Measurements from ENCODE around the gene SLC28A3. TPM values are rescaled to one million over a fixed set of nuclear protein-coding genes. Genes with fewer than 3 reads are reported as not detected.

Gene SLC28A3
- total RNA-seq, 2 experiments from 2014 or later, result 0.23 to 0.31 TPM

DNA sequence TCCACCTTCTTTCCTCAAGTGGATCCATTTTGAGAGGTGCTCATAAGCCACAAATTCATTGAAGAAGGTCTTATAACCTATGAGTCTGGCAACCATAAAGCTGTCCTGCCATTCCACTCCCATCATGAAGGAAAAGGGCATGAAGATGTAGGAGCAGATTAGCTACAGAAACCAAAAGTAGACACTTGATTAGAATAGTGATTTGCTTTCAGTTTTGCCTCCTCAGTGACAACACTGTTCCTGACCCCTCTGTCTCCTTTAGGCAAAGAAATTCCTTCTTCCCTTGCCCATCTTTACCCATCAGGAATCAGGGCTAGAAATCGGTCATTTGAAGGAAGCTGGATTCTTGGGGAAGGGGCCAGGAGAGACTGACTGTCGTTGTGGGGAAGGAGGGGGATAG, 55.2 kb downstream of the SLC28A3 start:
- TF ChIP-seq, protein P1, sequence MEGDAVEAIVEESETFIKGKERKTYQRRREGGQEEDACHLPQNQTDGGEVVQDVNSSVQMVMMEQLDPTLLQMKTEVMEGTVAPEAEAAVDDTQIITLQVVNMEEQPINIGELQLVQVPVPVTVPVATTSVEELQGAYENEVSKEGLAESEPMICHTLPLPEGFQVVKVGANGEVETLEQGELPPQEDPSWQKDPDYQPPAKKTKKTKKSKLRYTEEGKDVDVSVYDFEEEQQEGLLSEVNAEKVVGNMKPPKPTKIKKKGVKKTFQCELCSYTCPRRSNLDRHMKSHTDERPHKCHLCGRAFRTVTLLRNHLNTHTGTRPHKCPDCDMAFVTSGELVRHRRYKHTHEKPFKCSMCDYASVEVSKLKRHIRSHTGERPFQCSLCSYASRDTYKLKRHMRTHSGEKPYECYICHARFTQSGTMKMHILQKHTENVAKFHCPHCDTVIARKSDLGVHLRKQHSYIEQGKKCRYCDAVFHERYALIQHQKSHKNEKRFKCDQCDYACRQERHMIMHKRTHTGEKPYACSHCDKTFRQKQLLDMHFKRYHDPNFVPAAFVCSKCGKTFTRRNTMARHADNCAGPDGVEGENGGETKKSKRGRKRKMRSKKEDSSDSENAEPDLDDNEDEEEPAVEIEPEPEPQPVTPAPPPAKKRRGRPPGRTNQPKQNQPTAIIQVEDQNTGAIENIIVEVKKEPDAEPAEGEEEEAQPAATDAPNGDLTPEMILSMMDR (IDR thresholded peaks at IDR 0.05), result no peak
- intact Hi-C loops (cut with micrococcal nuclease), result no loop called here
- Mint-ChIP-seq H3K4me3 (no peak overlapping the region), H3K27me3 (peaks cover 5% of the 10 kb centered on the region), H3K4me1 (ENCODE audit: low read depth) (peaks cover 12% of the 10 kb centered on the region), H3K27ac (no peak overlapping the region), H3K9me3 (no peaks in the 10 kb centered on the region), H3K36me3 (ENCODE audit: low read depth) (no peaks in the 10 kb centered on the region)
- POLR2A ChIA-PET, result interaction anchor here (1.4 to 2.5 kb wide), 4 partner anchors 10 to 270 kb away, joined by 3 to 15 read pairs (median 4); no protein-coding TSS in a partner anchor
- CTCF ChIA-PET, result interaction anchor here (0.7 to 3.4 kb wide), 9 partner anchors 10 to 365 kb away, joined by 3 to 19 read pairs (median 3); partner anchors contain the start of gene KIF27
- no peak for ATAC-seq
- DNase-seq, result no peak

- POLR2A ChIA-PET, result interaction anchor here (2.5 kb wide), 1 partner anchor 11 kb away, joined by 15 read pairs; no protein-coding TSS in a partner anchor
- intact Hi-C loops (cut with micrococcal nuclease), result no loop called here
- H3K36me3 Mint-ChIP-seq (ENCODE audit: low read depth), result no peaks in the 10 kb centered on the region
- H3K4me1 Mint-ChIP-seq (ENCODE audit: low read depth), result peaks cover 12% of the 10 kb centered on the region
- no peak overlapping the region for H3K4me3 Mint-ChIP-seq
- H3K27ac Mint-ChIP-seq, result no peak overlapping the region
- ATAC-seq, result no peak
- CTCF ChIA-PET, result interaction anchor here (0.9 to 1.8 kb wide), 5 partner anchors 10 to 110 kb away, joined by 3 to 6 read pairs (median 5); no protein-coding TSS in a partner anchor
- H3K27me3 Mint-ChIP-seq, result peaks cover 4% of the 10 kb centered on the region
- TF ChIP-seq, protein P1 (IDR thresholded peaks at IDR 0.05), result no peak
- H3K9me3 Mint-ChIP-seq, result no peaks in the 10 kb centered on the region
- no peak for DNase-seq
Observed at GRCh38 chr9:84283946-84284345, 56.6 kb downstream of the SLC28A3 start.

DNA sequence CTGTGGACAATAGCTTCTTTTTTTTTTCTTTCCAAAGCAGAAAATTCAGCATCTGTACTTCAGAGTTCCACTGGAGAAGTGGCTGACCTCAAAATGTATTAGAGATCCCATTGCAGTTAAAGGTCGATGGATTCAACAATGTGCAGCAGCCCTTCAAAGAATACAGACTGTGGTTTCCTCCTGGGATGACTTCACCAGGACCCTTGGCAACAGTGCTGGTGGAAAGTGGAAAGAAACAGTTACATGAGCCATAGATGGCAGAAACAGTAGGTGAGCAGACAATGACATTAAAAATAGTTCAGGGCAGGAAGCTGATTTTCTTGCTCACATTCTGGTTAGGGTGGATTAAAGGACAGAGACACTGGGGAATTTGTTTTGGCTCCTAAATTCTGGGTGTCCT, 62.4 kb downstream of the SLC28A3 start:
- ATAC-seq, result no peak
- TF ChIP-seq, protein P1 (IDR thresholded peaks at IDR 0.05), result no peak
- DNase-seq, result no peak
- Mint-ChIP-seq H3K27ac (no peak overlapping the region), H3K9me3 (no peaks in the 10 kb centered on the region), H3K27me3 (peaks cover 20% of the 10 kb centered on the region), H3K4me3 (no peak overlapping the region), H3K4me1 (ENCODE audit: low read depth) (no peaks in the 10 kb centered on the region), H3K36me3 (ENCODE audit: low read depth) (no peaks in the 10 kb centered on the region)
- POLR2A ChIA-PET, result no interaction called here
- intact Hi-C loops (cut with micrococcal nuclease), result no loop called here
- CTCF ChIA-PET, result interaction anchor here (0.9 to 1.2 kb wide), 3 partner anchors 14 to 17 kb away, joined by 3 to 4 read pairs (median 4); no protein-coding TSS in a partner anchor

GRCh38 chr9:84277646-84278045, 62.9 kb downstream of the SLC28A3 start:
- Mint-ChIP-seq H3K36me3 (ENCODE audit: low read depth) (no peaks in the 10 kb centered on the region), H3K27ac (no peak overlapping the region), H3K4me1 (ENCODE audit: low read depth) (no peaks in the 10 kb centered on the region), H3K27me3 (peaks cover 24% of the 10 kb centered on the region), H3K4me3 (no peak overlapping the region), H3K9me3 (no peaks in the 10 kb centered on the region)
- POLR2A ChIA-PET, result no interaction called here
- CTCF ChIA-PET, result interaction anchor here (0.9 to 1.2 kb wide), 2 partner anchors 14 to 16 kb away, joined by 3 to 4 read pairs; no protein-coding TSS in a partner anchor
- intact Hi-C loops (cut with micrococcal nuclease), result no loop called here
- no peak for ATAC-seq
- TF ChIP-seq, protein P1 (IDR thresholded peaks at IDR 0.05), result no peak
- DNase-seq, result no peak

GRCh38 chr9:84276741-84277140, 63.8 kb downstream of the SLC28A3 start:
- no peaks in the 10 kb centered on the region for H3K9me3 Mint-ChIP-seq
- H3K4me1 Mint-ChIP-seq (ENCODE audit: low read depth), result peaks cover under 1% of the 10 kb centered on the region
- no peak for DNase-seq
- intact Hi-C loops (cut with micrococcal nuclease), result no loop called here
- no peak overlapping the region for H3K4me3 Mint-ChIP-seq
- POLR2A ChIA-PET, result no interaction called here
- peaks cover 31% of the 10 kb centered on the region for H3K27me3 Mint-ChIP-seq
- TF ChIP-seq, protein P1 (IDR thresholded peaks at IDR 0.05), result no peak
- CTCF ChIA-PET, result interaction anchor here (1.1 kb wide), 1 partner anchor 16 kb away, joined by 4 read pairs; no protein-coding TSS in a partner anchor
- no peak overlapping the region for H3K27ac Mint-ChIP-seq
- ATAC-seq, result no peak
- no peaks in the 10 kb centered on the region for H3K36me3 Mint-ChIP-seq (ENCODE audit: low read depth)

Data from activated CD8-positive, alpha-beta T cell treated with anti-CD3 and anti-CD28 coated beads for 36 hours (primary cell).